Skeletal muscle tissue (tissue), 5 donors: ENCODE data around the gene CA9. TPM values are rescaled to one million over a fixed set of nuclear protein-coding genes. Genes with fewer than 3 reads are reported as not detected.

Experiments used
- H3K27ac ChIP-seq: one replicate; pipeline ENCODE4 v1.7.0; 2013; ENCODE audit warnings: mild to moderate bottlenecking, low read depth, low read length, inconsistent platforms
- H3K27me3 ChIP-seq, 3 donors: one replicate each; pipeline ENCODE4 v1.7.0; 2013; ENCODE audit warnings: low read length in 3 of 3; ENCODE audit not compliant: control insufficient read depth in 3 of 3, insufficient read depth in 3 of 3
- H3K36me3 ChIP-seq, 3 donors: one replicate each; pipeline ENCODE4 v1.7.0; 2013; ENCODE audit warnings: low read length in 3 of 3; ENCODE audit not compliant: control insufficient read depth in 3 of 3, insufficient read depth in 3 of 3
- H3K4me1 ChIP-seq, 3 donors: one replicate each; pipeline ENCODE4 v1.7.0; 2013; ENCODE audit warnings: low read length in 3 of 3, mild to moderate bottlenecking in 3 of 3; ENCODE audit not compliant: control insufficient read depth in 3 of 3, insufficient read depth in 3 of 3
- H3K4me3 ChIP-seq, 3 donors: one replicate each; pipeline ENCODE4 v1.7.0; 2013; ENCODE audit warnings: low read length in 3 of 3
- H3K9ac ChIP-seq, 3 donors: one replicate each; pipeline ENCODE4 v1.7.0; 2013; ENCODE audit warnings: low read length in 3 of 3, mild to moderate bottlenecking in 3 of 3, moderate library complexity in 2 of 3, low read depth in 1 of 3
- H3K9me3 ChIP-seq, 3 donors: one replicate each; pipeline ENCODE4 v1.7.0; 2013; ENCODE audit warnings: low read length in 3 of 3; ENCODE audit not compliant: control insufficient read depth in 3 of 3
- small RNA-seq: library from RNA; depleted of rRNA; stranded (forward); fragments of <200 nt; gene quantifications from one replicate; pipeline ENCODE3, GENCODE V24; 2014
- total RNA-seq: library from RNA; depleted of rRNA; stranded (reverse); fragments of >200 nt; gene quantifications from one replicate; pipeline ENCODE4 v1.2.3, GENCODE V29; 2014
- donor health status: Osteomylitis.

CA9 gene
- total RNA-seq, 1 donor from 2014 or later: under 0.01 TPM

DNA sequence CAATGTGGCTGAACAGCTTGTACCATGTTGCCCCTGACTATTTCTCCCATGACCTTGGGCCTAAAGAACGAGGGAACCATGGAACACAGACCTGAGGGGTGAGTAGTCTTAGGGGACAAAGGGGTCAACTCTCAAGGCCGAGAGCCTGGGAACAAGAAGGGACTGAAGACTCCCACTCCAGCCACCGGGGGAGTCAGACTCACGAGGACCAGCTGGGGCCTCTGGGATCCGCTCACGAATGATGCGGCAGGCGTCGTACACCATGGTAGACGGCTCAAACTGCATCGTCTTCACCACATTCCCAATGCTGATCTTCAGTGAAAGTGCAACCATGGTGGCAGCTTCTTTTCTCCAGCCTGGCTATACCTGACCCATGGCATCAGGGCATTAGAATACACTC lies 51.6 kb downstream of the CA9 start:
- Histone ChIP-seq H3K4me3 (no peak overlapping the region), H3K9me3 (no peaks in the 10 kb centered on the region), H3K4me1 (peaks cover 37 to 39% (median 37%) of the 10 kb centered on the region in 3 donors), H3K27ac (no peak overlapping the region), H3K27me3 (no peaks in the 10 kb centered on the region), H3K36me3 (peaks cover 50 to 56% (median 51%) of the 10 kb centered on the region in 3 donors), H3K9ac (no peak overlapping the region)

DNA sequence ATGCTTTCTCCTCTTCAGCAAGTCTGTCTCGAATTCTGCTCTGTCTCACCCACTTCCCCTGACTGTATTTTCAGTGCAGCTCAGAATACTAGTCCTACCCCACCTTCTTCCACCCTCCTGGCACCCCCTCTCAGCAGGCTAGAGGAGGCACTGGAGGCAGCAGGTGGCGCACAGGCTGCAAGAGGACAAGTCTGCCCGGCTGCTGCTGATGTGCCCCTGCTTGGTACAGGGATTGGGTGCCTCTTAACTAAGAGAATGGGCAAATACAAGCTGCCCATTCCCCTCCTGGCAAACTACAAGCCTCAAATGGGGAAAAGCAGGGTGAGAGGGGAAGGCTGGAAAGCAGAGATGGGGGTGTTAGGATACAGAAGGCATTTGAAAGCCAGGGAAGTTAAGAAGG lies 53.2 kb downstream of the CA9 start:
- H3K4me1 ChIP-seq: peaks cover 48% of the 10 kb centered on the region in 3 donors
- no peak overlapping the region for H3K4me3 ChIP-seq

DNA sequence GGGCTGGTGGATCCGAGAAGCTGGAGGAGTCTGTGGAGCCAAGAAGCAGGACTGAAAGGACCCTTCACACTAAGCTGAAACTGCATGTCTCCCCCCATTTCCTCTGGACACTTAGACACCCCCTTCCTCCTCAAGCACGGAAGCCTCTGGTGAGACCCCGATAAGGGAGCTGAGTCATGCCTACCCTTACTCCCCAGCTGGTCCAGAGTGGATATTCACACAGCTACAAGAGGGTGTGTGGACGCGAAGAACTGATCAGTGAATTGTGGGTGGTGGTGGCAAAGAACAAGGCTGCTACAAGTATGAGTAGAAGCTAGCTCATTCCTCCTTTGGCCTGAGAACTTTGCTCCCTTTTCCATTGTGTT lies 53.9 kb downstream of the CA9 start:
- H3K9ac ChIP-seq: peak overlapping the region; percentile 36 to 69 (median 53)
- H3K36me3 ChIP-seq: peaks cover 28 to 33% (median 29%) of the 10 kb centered on the region in 3 donors
- peaks cover 48 to 49% (median 49%) of the 10 kb centered on the region in 3 donors for H3K4me1 ChIP-seq
- no peaks in the 10 kb centered on the region for H3K9me3 ChIP-seq
- H3K27ac ChIP-seq: peak overlapping the region; percentile 95
- peak overlapping the region; percentile 24 to 64 (median 58) for H3K4me3 ChIP-seq
- no peaks in the 10 kb centered on the region for H3K27me3 ChIP-seq

More for the DNA sequence above, 53.2 kb downstream of the CA9 start:
- H3K9me3 ChIP-seq: no peaks in the 10 kb centered on the region
- H3K9ac ChIP-seq: peak overlapping the region in 1 of 3 donors; percentile 69
- peaks cover 36 to 40% (median 36%) of the 10 kb centered on the region in 3 donors for H3K36me3 ChIP-seq
- H3K27me3 ChIP-seq: no peaks in the 10 kb centered on the region
- peak overlapping the region; percentile 95 for H3K27ac ChIP-seq

DNA sequence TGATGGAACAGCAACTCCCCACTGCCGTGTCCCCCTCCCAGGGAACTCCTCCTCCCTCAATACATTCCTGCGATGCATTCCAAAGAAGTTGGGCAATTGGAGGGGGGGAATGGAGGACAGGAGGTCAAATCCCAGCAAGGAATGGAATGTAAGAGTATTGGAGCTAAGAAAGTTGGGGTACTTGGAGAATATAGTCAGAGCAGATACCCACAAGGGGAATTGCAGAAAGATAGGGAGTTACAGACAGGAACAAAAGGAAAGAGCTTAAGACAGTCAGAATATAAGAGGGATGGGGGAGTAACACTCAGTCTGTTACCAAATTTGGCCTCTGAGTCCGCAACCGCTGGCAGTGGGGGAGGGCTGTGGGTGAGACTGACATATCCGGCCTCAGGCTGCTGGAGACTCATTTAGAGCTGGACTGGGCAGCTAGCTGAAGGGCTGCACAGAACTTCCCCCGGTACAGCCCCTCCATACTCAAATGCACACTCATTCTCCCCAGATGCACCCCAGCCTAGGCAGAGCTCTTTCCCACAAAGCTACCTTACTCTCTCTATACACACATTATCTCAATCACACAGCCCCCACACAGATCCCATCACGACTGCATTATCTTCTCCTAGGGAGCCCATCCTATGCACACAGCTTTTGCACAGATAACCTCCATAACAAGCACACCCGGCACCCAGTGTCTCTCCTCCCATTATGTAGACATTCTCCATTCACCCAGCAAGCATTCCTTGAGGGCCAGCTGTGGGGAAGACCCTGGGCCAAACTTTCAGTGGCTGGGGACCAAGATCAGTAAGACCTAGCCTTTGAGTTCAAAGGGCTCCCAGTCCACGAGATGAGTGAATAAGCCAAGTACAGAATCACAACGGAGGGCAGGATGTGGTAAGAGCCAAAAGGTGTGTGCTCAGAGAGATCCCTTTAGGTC lies 54.6 kb downstream of the CA9 start:
- Histone ChIP-seq H3K4me1 (peaks cover 54 to 56% (median 56%) of the 10 kb centered on the region in 3 donors), H3K4me3 (peak overlapping the region; percentile 24 to 64 (median 58)), H3K9me3 (no peaks in the 10 kb centered on the region), H3K27me3 (no peaks in the 10 kb centered on the region), H3K36me3 (peaks cover 23 to 29% (median 25%) of the 10 kb centered on the region in 3 donors), H3K27ac (peak overlapping the region; percentile 95), H3K9ac (peak overlapping the region; percentile 36 to 69 (median 53))

DNA sequence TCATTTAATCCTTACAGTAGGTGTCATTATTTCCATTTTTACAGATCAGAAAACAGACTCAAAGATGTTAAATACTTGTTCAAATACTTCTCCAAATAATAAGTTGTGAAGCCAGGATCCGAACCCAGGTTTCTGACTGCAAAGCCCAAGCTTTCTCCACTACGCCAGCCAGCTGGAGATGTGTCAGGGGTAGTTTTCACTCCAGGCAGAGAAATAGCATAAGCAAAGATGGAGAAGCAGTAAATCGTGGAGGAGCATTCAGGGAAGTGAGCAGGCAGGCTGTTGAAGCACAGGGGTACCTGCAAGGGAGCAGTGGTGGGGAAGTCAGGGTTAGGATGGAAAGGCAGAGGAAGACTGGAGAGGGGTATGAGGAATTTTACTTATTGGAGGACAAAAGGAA lies 55.4 kb downstream of the CA9 start:
- peak overlapping the region; percentile 17 to 51 (median 36) for H3K9ac ChIP-seq
- peaks cover 16 to 21% (median 18%) of the 10 kb centered on the region in 3 donors for H3K36me3 ChIP-seq
- H3K4me1 ChIP-seq: peaks cover 56 to 63% (median 57%) of the 10 kb centered on the region in 3 donors
- H3K9me3 ChIP-seq: no peaks in the 10 kb centered on the region
- H3K27me3 ChIP-seq: no peaks in the 10 kb centered on the region
- peak overlapping the region; percentile 95 for H3K27ac ChIP-seq
- peak overlapping the region in 2 of 3 donors; percentile 59 to 95 for H3K4me3 ChIP-seq

DNA sequence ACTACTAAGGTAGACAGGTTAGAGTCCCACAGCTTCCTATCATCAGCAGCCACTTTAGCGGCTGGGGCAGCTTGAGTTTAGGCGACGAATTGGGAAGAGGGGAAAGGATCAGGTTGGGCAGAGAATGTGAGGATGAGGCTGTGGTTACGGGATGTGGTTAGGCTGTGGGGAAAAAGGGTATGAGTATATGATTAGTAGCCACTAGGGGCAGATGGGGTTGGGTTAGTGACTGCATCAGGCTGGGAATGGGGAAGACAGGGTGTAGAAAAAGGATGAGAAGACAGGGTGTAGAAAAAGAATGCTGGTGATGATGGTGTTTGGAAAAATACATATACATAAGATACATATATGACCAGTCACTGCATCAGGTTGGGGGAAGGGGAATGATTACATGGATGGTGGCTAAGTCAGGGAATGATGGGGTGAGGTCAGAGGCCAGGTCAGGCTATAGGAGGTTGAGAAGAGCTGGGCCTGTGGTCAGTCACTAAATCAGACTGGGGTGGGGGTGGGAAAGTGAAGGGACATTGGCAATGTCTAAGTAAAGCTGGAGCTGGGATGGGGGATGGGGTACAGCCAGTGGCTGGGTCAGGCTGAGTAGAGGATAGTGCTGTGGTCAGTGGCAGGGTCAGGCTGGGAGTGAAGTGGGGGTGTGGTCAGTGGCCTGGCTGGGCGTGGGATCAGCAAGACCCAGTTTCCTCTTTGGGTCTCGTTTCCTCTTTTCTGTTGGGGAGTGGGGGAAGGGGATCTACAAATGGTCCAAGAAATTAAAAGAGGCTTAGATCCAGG lies 56.2 kb downstream of the CA9 start:
- H3K9ac ChIP-seq: peak overlapping the region; percentile 17 to 51 (median 36)
- H3K4me3 ChIP-seq: peak overlapping the region; percentile 59 to 96 (median 95)
- peaks cover 9 to 17% (median 10%) of the 10 kb centered on the region in 3 donors for H3K36me3 ChIP-seq
- no peaks in the 10 kb centered on the region for H3K27me3 ChIP-seq
- H3K27ac ChIP-seq: peak overlapping the region; percentile 95
- H3K4me1 ChIP-seq: peaks cover 56 to 63% (median 57%) of the 10 kb centered on the region in 3 donors
- H3K9me3 ChIP-seq: no peaks in the 10 kb centered on the region

DNA sequence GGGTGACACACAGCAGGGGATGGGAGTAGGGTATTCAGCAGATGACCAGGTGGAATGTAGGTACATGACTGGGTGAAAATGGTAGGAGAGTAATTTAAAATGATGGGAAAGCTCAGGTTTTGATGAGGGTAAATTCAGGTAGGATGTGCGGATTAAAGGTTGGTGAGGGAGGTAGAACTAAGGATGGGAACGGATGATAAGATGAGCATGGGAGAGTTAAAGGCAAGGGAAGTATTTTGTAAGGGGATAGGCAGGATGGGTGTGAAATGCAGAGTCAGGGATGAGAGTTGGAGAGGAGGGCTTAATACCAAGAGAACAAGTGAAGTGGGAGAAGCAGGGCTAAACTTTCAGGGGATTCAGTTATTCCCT lies 56.7 kb downstream of the CA9 start:
- H3K9ac ChIP-seq: peak overlapping the region; percentile 93 to 98 (median 95)
- H3K9me3 ChIP-seq: no peaks in the 10 kb centered on the region
- H3K36me3 ChIP-seq: peaks cover 7 to 17% (median 9%) of the 10 kb centered on the region in 3 donors
- H3K27ac ChIP-seq: peak overlapping the region; percentile 95
- H3K4me1 ChIP-seq: peaks cover 56 to 63% (median 57%) of the 10 kb centered on the region in 3 donors
- no peaks in the 10 kb centered on the region for H3K27me3 ChIP-seq
- H3K4me3 ChIP-seq: peak overlapping the region; percentile 90 to 96 (median 95)

Small RNA genes lying within 50 kb of the gene (small RNA-seq; reads per million reads assigned to genes)
- gene RMRP: not detected
- not detected for gene RN7SL22P

Other genes starting within 250 kb of the CA9 start
- gene RUSC2, start 183.8 kb upstream of the CA9 start, total RNA-seq: 29.2 TPM
- gene TESK1, start 68.7 kb upstream of the CA9 start, total RNA-seq: 8.4 TPM
- gene CD72, start 55.5 kb upstream of the CA9 start, total RNA-seq: 2.1 TPM
- 1.0 TPM for gene SIT1, start 23.0 kb upstream of the CA9 start, total RNA-seq
- 118,473 TPM for gene RMRP, start 15.9 kb upstream of the CA9 start, total RNA-seq
- 11.0 TPM for gene CCDC107, start 15.6 kb upstream of the CA9 start, total RNA-seq
- gene ARHGEF39, start 8.7 kb upstream of the CA9 start, total RNA-seq: 0.52 TPM
- 4,180 TPM for gene TPM2, start 16.0 kb downstream of the CA9 start, total RNA-seq
- 90.8 TPM for gene TLN1, start 58.3 kb downstream of the CA9 start, total RNA-seq
- gene CREB3, start 58.7 kb downstream of the CA9 start, total RNA-seq: 20.9 TPM
- 31.3 TPM for gene GBA2, start 75.3 kb downstream of the CA9 start, total RNA-seq
- gene RGP1, start 75.4 kb downstream of the CA9 start, total RNA-seq: 7.8 TPM
- not detected for gene MSMP, start 80.3 kb downstream of the CA9 start, total RNA-seq
- gene NPR2, start 117.7 kb downstream of the CA9 start, total RNA-seq: 7.3 TPM
- gene SPAG8, start 138.3 kb downstream of the CA9 start, total RNA-seq: 0.52 TPM
- 25.1 TPM for gene HINT2, start 141.1 kb downstream of the CA9 start, total RNA-seq
- gene FAM221B, start 154.8 kb downstream of the CA9 start, total RNA-seq: not detected
- 2.6 TPM for gene TMEM8B, start 155.3 kb downstream of the CA9 start, total RNA-seq
- gene OR13J1, start 196.5 kb downstream of the CA9 start, total RNA-seq: not detected
- gene HRCT1, start 232.3 kb downstream of the CA9 start, total RNA-seq: 2.1 TPM
- gene SPAAR, start 235.6 kb downstream of the CA9 start, total RNA-seq: 1.0 TPM